NCI-H460 (cell line): Measurements from ENCODE around the gene FOXL3. TPM values are rescaled to one million over a fixed set of nuclear protein-coding genes. Genes with fewer than 3 reads are reported as not detected.
"Not testable (repeated sequence)": the region's sequence is repeated elsewhere in the genome, so short reads cannot be mapped to it uniquely, and the experiment has no call there.

Experiments used
- DNase-seq: peaks from one replicate; pipeline ENCODE4 v3.0.0-alpha.2; 2016; ENCODE audit warnings: low read depth; ENCODE audit errors: extremely low read depth
- total RNA-seq: library from RNA; depleted of rRNA; stranded (reverse); fragments of >200 nt; shearing (Covaris generic); gene quantifications from 2 replicates; pipeline ENCODE4 v1.2.3, GENCODE V29; 2014

FOXL3 gene
- total RNA-seq, 1 experiment from 2014 or later = not detected

DNA sequence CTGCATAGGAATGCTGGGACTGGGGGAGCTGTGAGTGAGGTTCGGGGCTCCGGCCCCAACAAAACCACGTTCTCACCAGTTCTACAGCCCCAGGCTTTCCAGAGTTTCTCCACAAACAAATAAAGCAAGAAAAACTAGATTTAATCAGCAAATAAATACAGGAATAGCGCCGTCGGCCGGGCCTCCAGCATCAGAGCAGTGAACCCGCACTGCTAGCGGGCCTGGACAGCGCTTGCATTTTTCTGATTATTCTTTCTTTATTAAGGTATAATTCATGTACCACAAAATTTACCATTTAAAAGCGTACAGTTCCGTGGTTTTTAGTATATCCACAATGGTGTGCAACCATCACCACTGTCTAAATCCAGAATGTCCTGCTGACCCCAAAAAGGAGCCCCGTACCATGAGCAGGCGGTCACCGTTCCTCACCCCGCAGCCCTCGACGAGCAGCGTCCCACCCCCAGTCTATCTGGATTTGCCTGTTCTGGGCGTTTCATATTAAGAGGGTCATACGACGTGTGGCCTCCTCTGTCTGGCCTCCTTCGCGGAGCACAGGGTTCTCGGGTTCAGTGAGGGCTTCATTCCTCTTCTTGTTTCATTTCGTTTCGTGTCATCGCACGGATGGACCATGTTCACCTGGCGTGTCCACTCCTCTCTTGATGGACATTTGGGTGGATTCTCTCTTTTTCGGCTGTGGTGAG lies 35.5 kb upstream of the FOXL3 start:
- no peak for DNase-seq

DNA sequence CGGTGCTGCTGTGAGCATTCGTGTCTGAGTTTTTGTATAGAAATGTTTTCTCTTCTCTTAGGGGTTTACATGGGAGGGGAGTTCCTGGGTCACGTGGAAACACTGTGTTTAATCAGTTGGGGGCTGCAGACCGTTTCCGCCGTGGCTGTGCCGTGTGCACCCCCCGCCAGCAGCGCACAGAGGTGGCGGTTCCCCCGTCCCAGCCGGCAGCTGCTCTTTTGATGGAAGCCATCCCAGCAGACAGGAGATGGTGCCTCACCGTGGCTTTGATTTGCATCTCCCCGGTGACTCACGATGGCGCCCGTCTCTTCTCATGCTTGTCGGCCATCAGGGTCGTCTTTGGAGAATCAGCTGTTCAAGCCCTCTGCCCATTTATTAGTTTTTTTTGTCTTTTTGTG lies 34.9 kb upstream of the FOXL3 start:
- no peak for DNase-seq

DNA sequence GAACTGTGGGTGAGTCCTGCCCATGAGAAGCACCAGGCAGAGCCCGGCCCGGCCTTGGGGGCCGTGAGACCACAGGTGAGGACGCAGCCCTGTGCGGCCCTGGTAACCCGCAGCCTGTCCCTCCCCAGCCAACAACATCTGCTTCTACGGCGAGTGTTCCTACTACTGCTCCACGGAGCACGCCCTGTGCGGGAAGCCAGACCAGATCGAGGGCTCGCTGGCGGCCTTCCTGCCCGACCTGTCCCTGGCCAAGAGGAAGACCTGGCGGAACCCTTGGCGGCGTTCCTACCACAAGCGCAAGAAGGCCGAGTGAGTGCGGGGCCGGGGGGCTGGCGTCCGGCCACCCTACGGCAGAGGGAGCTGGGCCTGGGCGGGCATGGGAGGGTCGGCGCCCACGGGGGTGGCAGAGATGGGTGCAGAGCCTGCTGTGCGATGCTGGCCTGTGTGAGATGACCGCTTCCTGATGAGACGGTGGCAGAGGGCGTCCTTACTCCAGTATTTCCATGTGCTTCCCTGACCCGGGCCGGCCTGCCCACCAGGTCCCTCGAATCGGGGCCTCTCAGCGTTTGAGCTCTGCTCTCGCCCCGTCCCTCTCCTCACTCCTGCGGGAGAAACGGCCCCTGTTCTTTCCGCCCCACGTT lies 34.1 kb upstream of the FOXL3 start:
- DNase-seq = no peak

DNA sequence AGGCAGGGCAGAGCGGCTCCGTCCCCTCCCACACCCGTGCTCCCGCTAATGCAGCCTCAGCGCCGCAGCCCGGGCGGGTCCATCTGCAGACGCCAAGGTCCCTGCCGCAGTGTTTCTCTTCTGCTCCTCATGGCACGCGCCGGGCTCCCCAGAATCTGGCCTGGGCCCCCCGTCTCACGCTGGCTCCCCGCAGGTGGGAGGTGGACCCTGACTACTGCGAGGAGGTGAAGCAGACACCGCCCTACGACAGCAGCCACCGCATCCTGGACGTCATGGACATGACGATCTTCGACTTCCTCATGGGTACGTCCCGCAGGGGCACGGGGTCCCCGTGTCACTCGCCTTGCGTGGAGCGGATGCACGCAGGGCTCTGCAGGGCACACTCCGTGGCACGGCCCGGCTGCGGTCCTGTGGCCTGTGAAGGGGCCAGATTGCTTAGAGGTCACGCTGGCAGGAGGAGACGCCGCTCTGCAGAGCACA lies 33.5 kb upstream of the FOXL3 start:
- DNase-seq = no peak

DNA sequence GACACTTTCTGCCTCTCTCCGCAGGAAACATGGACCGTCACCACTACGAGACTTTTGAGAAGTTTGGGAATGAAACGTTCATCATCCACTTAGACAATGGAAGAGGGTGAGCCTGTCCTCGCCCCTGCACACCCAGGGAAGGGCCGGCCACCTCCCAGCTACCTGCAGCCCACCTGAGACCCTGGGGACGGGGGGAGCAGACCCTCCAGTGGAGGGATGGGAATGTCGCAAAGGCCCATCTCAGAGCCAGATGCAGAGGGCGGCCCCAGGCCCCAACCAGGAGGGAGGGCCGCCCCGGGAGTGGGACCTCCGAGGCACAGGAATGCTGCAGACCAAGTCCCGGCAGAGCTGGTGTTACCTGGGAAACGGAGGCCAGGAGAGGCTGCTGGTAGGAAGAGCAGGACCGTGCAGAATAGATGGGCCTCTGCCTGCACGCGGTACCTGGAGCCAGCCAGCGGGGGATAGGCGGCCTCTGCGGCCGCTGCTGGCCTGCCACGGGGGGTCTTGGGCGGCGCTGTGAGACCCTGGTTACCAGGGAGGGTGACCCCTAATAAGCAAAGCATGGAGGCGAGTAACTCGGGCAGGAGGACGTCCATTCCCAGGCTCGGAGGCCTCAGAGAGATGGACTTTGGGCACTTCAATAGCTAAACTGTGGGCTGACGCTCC lies 32.9 kb upstream of the FOXL3 start:
- DNase-seq = no peak

DNA sequence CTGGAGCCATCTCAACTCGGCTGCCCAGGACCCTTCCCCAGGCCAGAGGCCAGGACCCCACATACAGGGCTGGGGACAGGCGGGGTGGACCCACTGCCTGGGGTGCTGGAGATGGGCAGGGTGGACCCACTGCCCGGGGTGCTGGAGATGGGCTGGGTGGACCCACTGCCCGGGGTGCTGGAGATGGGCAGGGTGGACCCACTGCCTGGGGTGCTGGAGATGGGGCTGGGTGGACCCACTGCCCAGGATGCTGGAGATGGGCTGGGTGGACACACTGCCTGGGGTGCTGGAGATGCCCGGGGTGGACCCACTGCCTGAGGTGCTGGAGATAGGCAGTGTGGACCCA lies 32.4 kb upstream of the FOXL3 start:
- DNase-seq = no peak

DNA sequence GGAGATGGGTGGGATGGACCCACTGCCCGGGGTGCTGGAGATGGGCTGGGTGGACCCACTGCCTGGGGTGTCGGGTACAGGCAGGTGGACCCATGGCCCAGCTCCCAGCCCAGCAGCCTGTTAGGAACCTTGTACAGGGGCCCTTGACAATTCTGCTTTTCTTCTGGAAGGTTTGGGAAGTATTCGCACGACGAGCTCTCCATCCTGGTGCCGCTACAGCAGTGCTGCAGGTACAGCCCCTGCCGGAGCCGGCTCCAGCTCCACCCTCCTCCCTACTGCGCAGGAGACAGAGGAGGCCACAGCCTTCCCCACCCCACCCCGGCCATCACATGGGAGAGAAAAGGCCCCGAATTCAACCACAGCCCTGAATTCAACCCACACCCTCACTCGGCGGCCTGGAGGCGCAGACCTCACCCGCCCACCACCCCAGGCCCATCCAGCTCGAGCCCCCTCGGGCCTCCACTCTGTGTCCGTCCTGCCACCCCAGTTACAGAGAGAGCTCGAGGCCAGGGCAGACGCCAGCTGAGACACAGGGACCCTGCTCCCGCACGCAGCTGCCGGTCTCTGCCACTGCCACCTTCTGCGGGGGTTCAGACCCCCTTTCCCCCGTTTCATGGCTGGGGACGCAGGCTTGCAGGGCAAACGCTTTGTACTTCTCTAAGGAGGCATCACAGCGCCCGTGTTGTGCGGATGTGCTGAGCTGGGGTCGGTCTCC lies 31.3 kb upstream of the FOXL3 start:
- DNase-seq = no peak

- DNase-seq = no peak
Observed at GRCh38 chr7:259191-259505, 30.8 kb upstream of the FOXL3 start.

- DNase-seq = no peak
Observed at GRCh38 chr7:259751-260405, 30.1 kb upstream of the FOXL3 start.

GRCh38 chr7:260441-261281 lies 29.3 kb upstream of the FOXL3 start:
- DNase-seq = no peak

DNA sequence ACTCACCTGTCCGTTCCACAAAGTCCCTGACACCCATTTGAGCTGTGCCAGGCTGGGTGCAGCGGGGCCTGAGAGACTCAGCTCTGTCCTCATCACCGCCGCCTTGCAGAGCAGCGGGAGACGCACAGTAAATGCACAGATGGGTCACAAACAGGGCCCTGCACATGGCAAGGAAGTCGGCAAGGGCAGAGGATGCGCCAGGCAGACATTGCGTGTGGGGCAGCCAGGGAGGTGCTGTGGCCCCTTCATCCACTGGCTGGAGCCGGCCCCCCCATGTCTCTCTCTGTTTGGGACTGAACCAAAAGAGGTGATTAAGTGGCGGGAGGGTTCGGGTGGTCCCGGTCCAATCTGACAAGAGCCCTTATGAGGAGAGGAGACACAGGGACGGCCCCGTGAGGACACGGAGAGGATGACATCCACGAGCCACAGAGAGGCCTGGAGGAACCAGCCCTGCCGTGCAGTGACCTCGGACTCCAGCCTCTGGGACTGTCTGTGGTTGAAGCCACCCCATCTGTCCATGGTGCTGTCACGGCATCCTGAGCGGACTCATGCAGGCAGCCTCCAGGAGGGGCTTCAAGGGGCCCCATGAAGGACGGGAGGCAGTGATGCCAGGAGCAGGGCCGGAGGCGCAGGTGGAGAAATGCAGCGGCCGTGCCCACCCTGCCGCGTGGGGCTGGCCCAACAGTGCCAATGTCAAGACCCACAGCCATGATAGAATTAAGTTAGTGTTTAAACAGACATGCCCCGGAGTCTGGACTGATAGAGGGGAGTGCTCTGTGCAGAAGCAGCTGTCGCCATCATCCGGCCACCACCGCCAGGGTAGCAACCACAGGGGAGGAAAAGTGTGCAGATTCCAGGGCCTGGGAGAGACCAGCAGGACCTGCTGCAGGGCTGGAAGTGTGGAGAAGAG lies 28.4 kb upstream of the FOXL3 start:
- no peak for DNase-seq

GRCh38 chr7:262251-262572 lies 27.8 kb upstream of the FOXL3 start:
- no peak for DNase-seq

DNA sequence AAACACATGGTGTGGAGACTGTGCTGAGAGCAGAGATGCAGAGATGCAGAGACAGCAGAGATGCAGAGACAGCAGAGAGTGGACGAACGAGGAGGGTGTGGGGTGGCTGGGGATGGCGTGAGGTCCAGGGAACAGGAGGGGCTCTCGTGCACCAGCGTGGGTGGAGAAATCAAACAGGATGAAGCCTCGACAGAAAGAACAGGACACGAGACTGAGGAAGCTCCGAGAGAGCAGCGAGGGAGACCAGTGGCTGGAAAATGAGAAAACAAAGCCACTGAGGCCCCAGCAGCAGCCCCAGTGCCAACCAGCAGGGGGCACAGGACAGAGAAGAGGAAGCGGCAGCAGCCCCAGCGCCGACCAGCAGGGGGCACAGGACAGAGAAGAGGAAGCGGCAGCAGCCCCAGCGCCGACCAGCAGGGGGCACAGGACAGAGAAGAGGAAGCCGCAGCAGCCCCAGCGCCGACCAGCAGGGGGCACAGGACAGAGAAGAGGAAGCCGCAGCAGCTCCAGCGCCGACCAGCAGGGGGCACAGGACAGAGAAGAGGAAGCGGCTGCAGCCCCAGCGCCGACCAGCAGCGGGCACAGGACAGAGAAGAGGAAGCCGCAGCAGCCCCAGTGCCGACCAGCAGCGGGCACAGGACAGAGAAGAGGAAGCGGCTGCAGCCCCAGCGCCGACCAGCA lies 27.2 kb upstream of the FOXL3 start:
- DNase-seq = not testable (repeated sequence)

DNA sequence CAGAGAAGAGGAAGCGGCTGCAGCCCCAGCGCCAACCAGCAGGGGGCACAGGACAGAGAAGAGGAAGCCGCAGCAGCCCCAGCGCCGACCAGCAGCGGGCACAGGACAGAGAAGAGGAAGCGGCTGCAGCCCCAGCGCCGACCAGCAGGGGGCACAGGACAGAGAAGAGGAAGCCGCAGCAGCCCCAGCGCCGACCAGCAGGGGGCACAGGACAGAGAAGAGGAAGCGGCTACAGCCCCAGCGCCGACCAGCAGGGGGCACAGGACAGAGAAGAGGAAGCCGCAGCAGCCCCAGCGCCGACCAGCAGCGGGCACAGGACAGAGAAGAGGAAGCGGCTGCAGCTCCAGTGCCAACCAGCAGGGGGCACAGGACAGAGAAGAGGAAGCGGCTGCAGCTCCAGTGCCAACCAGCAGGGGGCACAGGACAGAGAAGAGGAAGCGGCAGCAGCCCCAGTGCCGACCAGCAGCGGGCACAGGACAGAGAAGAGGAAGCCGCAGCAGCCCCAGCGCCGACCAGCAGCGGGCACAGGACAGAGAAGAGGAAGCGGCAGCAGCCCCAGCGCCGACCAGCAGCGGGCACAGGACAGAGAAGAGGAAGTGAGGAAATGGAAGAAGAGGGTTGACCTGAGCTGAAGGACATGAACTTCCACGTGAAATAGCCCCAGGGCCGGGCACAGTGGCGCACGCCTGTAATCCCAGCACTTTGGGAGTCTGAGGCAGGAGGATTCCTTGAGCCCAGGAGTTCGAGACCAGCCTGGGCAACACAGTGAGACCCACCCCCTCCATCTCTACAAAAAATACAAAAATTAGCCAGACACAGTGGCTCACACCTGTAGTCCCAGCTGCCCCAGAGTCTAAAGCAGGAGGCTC lies 26.3 kb upstream of the FOXL3 start:
- not testable (repeated sequence) for DNase-seq

DNA sequence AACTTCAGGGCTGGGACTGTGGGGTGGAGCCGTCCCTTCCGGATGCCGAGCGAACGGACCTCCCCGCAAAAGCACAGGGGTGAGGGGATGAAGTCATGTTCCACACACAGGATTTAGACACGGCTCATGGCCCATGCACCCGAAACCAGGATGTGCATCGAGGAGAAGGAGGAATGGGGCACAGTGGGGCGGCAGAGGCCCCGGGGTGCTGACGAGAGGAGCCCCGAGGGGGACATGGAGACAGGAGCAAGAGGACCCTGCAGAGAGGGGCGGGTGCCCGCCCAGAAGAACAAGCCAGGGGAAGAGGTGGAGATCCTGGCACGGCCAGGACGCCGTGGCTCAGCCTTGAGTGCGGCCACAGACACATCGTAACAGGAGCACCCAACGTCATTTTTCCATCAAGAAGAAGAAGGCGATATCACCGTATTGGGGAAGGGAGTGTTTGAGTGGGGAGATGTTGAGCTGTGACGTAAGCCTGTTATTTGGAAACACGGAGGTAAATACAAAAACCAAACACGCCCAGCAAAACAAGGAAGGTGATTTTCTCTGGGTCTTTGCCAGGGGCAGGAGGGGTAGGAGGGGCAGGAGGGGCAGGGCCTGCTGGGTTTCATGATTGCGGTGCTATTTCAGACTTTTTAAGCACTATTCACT lies 25.3 kb upstream of the FOXL3 start:
- DNase-seq = no peak

DNA sequence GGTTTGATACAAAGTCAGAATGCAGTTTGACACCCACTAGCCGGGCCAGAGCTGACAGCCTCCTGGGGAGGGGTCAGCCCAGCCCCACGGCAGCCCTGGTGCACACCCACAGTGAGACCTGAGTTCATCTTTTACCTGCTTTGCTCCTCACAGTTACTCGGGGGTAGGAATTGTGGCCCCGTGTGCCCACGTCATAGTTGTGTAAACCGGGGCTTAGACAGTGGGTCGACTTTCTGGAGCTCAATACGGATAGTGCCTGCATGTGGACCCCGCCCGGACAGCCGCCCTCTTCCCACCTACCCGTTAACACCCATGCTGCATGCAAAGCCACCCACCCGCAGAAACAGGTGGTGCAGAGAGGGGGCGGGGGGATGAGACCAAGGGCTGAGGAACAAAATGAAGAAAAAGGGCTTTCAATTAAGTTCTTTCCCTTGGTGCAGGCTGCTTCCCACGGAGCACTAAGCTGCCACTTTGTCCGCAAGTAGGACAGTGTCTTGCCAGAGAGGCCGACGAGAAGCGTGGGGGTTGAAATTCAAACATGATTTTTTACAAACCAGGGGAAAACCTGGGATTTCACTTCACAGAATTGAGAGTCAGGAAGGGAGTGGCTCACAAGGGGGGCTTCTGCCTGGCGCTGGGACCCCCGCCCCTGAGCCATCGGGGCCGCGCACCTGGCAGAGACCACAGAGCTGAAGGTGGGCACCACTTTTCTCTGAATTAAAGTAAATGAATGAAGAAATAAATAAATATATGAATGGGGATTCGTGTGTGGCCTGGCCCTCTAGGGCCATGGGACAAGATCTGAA lies 24.6 kb upstream of the FOXL3 start:
- no peak for DNase-seq
